ENCODE measurements around the gene TBXT. TPM values are rescaled to one million over a fixed set of nuclear protein-coding genes. Genes with fewer than 3 reads are reported as not detected.

TBXT gene
- total RNA-seq, 1 donor from 2014 or later = not detected

DNA sequence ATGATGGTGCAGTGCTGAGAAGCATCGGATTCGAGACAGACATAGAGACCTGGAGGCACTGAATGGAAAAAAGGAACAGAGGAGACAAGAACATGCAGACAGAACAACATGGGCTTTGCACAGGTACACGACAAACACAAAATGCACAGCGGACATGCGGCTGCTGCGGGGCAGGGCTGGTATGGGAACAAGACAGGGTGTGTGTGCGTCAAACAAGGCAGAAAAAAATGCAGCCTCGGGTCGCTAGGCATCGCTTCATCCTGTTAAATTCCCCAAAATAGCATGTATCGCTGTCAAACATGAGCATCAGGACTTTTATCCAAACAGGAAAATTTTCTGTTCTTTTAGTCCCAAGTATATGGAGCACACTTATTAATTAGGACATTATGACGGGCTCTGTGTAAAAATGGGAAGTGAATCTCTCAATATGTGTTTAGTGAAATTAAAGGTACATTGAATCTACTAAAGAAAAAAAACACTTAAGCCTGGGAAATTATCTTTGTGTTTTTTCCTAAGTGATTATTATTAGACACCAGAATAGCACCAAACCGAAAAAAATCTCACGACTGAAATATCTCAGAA is 36.1 kb upstream of the TBXT start:
- no peak for DNase-seq (ENCODE audit: low read depth)
- Histone ChIP-seq H3K36me3 (ENCODE audit: control insufficient read depth, insufficient read depth, low read length) (no peaks in the 10 kb centered on the region), H3K4me3 (ENCODE audit: low read depth, low read length) (no peak overlapping the region), H3K27me3 (ENCODE audit: control insufficient read depth, insufficient read depth, low read length) (no peaks in the 10 kb centered on the region)
- TF ChIP-seq, protein P1, sequence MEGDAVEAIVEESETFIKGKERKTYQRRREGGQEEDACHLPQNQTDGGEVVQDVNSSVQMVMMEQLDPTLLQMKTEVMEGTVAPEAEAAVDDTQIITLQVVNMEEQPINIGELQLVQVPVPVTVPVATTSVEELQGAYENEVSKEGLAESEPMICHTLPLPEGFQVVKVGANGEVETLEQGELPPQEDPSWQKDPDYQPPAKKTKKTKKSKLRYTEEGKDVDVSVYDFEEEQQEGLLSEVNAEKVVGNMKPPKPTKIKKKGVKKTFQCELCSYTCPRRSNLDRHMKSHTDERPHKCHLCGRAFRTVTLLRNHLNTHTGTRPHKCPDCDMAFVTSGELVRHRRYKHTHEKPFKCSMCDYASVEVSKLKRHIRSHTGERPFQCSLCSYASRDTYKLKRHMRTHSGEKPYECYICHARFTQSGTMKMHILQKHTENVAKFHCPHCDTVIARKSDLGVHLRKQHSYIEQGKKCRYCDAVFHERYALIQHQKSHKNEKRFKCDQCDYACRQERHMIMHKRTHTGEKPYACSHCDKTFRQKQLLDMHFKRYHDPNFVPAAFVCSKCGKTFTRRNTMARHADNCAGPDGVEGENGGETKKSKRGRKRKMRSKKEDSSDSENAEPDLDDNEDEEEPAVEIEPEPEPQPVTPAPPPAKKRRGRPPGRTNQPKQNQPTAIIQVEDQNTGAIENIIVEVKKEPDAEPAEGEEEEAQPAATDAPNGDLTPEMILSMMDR (IDR thresholded peaks at IDR 0.05; ENCODE audit: insufficient read depth, low read length, poor library complexity, severe bottlenecking) = no peak

DNA sequence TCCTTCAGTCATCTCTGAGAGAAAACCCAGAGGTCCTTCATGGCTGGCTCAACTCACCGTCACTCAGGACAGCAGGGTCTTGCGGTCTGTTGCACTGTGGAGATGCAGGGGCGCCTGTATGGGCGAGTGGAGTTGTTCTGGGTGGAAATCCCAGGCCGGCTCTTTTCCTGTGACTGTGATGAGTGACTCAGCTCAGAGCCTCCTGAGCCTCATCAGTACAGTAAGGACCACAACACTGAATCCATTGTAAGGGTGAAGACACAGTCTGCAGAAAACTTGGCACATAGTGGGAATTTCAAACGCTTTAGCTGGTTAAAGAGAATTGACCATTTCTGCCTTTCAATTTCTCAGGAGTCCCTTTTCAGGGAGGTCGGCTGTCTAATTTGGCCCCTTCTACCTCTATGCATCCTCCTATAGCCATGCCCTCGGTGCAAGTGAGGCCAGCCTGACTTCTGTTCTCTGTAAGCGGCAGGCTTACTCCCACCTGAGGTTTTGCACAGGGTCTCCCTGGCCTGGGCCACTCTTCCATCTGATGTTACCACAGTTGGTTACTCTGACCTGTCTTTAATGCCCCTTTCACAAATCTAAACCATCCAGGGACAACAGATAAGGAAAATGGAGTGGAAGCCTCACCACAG is 35.5 kb upstream of the TBXT start:
- TF ChIP-seq, protein P1 (IDR thresholded peaks at IDR 0.05; ENCODE audit: insufficient read depth, low read length, poor library complexity, severe bottlenecking) = no peak
- H3K36me3 ChIP-seq (ENCODE audit: control insufficient read depth, insufficient read depth, low read length) = no peaks in the 10 kb centered on the region
- H3K4me3 ChIP-seq (ENCODE audit: low read depth, low read length) = no peak overlapping the region
- no peaks in the 10 kb centered on the region for H3K27me3 ChIP-seq (ENCODE audit: control insufficient read depth, insufficient read depth, low read length)
- DNase-seq (ENCODE audit: low read depth) = no peak

DNA sequence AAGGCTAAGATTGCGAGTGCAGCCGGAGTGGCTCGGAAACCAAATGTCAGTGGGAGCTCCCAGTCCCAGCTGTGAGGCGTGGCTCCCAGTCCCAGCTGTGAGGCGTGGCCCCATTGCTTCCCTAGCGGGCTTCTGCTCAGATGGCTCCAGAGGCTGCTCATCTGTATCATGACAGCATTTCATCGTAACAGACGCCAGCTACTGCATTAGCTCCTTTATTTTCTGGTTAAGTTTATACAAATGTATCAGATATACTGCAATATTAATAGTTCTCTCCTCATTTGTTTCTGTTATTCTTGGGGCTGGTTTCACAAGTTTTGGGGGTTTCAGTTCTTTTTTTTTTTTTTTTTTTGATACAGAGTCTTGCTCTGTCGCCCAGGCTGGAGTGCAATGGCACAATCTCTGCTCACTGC is 34.7 kb upstream of the TBXT start:
- TF ChIP-seq, protein P1 (IDR thresholded peaks at IDR 0.05; ENCODE audit: insufficient read depth, low read length, poor library complexity, severe bottlenecking) = no peak
- H3K36me3 ChIP-seq (ENCODE audit: control insufficient read depth, insufficient read depth, low read length) = no peaks in the 10 kb centered on the region
- H3K27me3 ChIP-seq (ENCODE audit: control insufficient read depth, insufficient read depth, low read length) = no peaks in the 10 kb centered on the region
- no peak overlapping the region for H3K4me3 ChIP-seq (ENCODE audit: low read depth, low read length)
- DNase-seq (ENCODE audit: low read depth) = no peak

DNA sequence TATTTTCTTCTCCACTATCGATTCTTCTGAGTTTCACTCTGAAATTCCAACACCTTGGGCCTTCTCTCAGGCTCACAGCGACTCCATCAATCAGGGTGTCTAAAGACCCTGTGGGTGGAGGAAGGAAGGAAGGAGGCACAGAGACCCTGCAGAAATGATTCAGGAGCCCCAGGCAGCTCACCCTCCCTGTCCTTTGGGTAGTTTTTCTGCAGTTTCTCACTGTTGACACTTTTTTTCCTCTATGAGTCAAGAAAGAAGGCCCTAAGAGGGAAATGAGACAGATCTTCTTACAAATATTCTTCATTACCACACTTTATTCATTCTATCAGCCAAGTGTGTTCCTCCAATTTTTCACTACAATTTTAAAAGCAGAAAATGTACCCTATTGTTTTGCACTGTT is 34.2 kb upstream of the TBXT start:
- DNase-seq (ENCODE audit: low read depth) = no peak
- no peak overlapping the region for H3K4me3 ChIP-seq (ENCODE audit: low read depth, low read length)
- H3K27me3 ChIP-seq (ENCODE audit: control insufficient read depth, insufficient read depth, low read length) = no peaks in the 10 kb centered on the region
- no peaks in the 10 kb centered on the region for H3K36me3 ChIP-seq (ENCODE audit: control insufficient read depth, insufficient read depth, low read length)
- TF ChIP-seq, protein P1 (IDR thresholded peaks at IDR 0.05; ENCODE audit: insufficient read depth, low read length, poor library complexity, severe bottlenecking) = no peak

DNA sequence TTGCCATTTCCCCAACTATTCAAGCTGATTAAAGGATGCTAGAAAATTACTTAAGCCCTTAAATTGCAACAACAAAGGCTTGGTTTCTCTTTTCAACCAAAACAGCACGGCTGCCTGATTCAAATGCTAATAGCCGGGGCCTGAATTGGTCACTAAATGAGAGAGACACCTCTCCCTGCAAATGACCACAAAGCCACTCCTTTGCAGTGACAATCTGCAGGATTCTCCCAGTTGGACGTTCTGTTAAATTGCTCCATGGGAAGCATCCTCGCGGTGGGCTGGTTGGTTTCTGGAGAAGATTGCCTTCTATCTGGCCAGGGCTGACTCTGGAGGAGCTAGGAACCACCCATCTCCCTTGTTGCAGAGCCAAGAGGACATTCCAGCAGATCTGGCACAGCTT is 29.7 kb upstream of the TBXT start:
- no peaks in the 10 kb centered on the region for H3K27me3 ChIP-seq (ENCODE audit: control insufficient read depth, insufficient read depth, low read length)
- no peaks in the 10 kb centered on the region for H3K36me3 ChIP-seq (ENCODE audit: control insufficient read depth, insufficient read depth, low read length)
- DNase-seq (ENCODE audit: low read depth) = no peak
- TF ChIP-seq, protein P1 (IDR thresholded peaks at IDR 0.05; ENCODE audit: insufficient read depth, low read length, poor library complexity, severe bottlenecking) = no peak
- no peak overlapping the region for H3K4me3 ChIP-seq (ENCODE audit: low read depth, low read length)

DNA sequence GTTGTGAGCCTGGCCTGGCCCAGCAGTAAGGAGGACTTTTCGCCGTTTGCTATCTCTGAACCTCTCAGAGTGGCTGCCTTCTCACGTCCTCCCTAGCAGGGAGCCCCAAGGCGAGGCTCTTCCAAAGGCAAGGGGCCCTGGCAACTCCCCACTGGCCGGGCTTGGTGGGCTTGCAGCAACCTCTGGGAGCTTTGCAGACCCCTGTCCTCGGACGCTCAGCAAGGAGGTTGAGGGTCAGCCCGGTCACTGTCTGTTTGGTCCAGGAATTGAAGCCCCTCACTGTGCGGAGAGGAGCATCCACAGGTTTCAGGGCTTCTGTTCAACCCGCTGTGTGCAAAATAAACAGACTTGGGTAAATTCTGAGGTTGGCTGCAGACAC is 28.2 kb upstream of the TBXT start:
- H3K36me3 ChIP-seq (ENCODE audit: control insufficient read depth, insufficient read depth, low read length) = no peaks in the 10 kb centered on the region
- no peak for DNase-seq (ENCODE audit: low read depth)
- TF ChIP-seq, protein P1 (IDR thresholded peaks at IDR 0.05; ENCODE audit: insufficient read depth, low read length, poor library complexity, severe bottlenecking) = no peak
- no peak overlapping the region for H3K4me3 ChIP-seq (ENCODE audit: low read depth, low read length)
- H3K27me3 ChIP-seq (ENCODE audit: control insufficient read depth, insufficient read depth, low read length) = no peaks in the 10 kb centered on the region
